NCI-H446 treated with DMSO at 0.1 percent for 48 hours (cell line): ENCODE measurements around the gene LRP5.
"Not testable (repeated sequence)": the region's sequence is repeated elsewhere in the genome, so short reads cannot be mapped to it uniquely, and the experiment has no call there.

Experiments used
- DNase-seq: peaks from one replicate; lab custom pipeline; 2025; lab: John Stamatoyannopoulos, UW

Gene LRP5

GRCh38 chr11:68329536-68329935, 17.1 kb downstream of the LRP5 start:
- no peak for DNase-seq

- DNase-seq: no peak
These were observed 17.7 kb downstream of the LRP5 start for GRCh38 chr11:68329978-68330699.

GRCh38 chr11:68330700-68331337, 18.4 kb downstream of the LRP5 start:
- no peak for DNase-seq

GRCh38 chr11:68331338-68331947, 19.1 kb downstream of the LRP5 start:
- no peak for DNase-seq

GRCh38 chr11:68332186-68332585, 19.8 kb downstream of the LRP5 start:
- DNase-seq: no peak

GRCh38 chr11:68333173-68333572, 20.8 kb downstream of the LRP5 start:
- DNase-seq: no peak

- no peak for DNase-seq
These were observed 22.5 kb downstream of the LRP5 start for GRCh38 chr11:68334923-68335322.

GRCh38 chr11:68335683-68336082, 23.3 kb downstream of the LRP5 start:
- DNase-seq: no peak

GRCh38 chr11:68336716-68337115, 24.3 kb downstream of the LRP5 start:
- no peak for DNase-seq

GRCh38 chr11:68337399-68337835, 25.0 kb downstream of the LRP5 start:
- DNase-seq: no peak

- DNase-seq: no peak
These were observed 25.8 kb downstream of the LRP5 start for GRCh38 chr11:68338051-68338780.

- no peak for DNase-seq
These were observed 27.8 kb downstream of the LRP5 start for GRCh38 chr11:68340003-68340767.

- no peak for DNase-seq
These were observed 28.6 kb downstream of the LRP5 start for GRCh38 chr11:68340784-68341556.

GRCh38 chr11:68341557-68342458, 29.4 kb downstream of the LRP5 start:
- DNase-seq: no peak

GRCh38 chr11:68342459-68343158, 30.2 kb downstream of the LRP5 start:
- no peak for DNase-seq

GRCh38 chr11:68343761-68344256, 31.4 kb downstream of the LRP5 start:
- DNase-seq: no peak

GRCh38 chr11:68344821-68345220, 32.4 kb downstream of the LRP5 start:
- not testable (repeated sequence) for DNase-seq

- DNase-seq: no peak
These were observed 33.5 kb downstream of the LRP5 start for GRCh38 chr11:68345776-68346461.

- DNase-seq: no peak
These were observed 34.0 kb downstream of the LRP5 start for GRCh38 chr11:68346462-68346790.
